Heart left ventricle (tissue), 16 donors: ENCODE measurements around the gene CGB1. TPM values are rescaled to one million over a fixed set of nuclear protein-coding genes. Genes with fewer than 3 reads are reported as not detected.

Experiments used
- ATAC-seq, 4 donors: fragments of 200-7000 bp; cut with Tn5 transposase; one replicate each; pipeline ENCODE4 v1.9.1; 2020 to 2022; ENCODE audit warnings: moderate library complexity in 4 of 4, mild to moderate bottlenecking in 3 of 4, moderate number of reproducible peaks in 1 of 4
- DNase-seq, 5 donors: peaks; one replicate each; pipeline ENCODE4 v3.0.0-alpha.2; 2020
- H3K27ac ChIP-seq, 12 donors: fragments of 200-600 bp; sonication (generic) in 4 of 12; one replicate each; pipeline versions ENCODE4 v1.5.0 to v1.8.0; 2016 to 2022; ENCODE audit warnings: mild to moderate bottlenecking in 2 of 12
- H3K27me3 ChIP-seq, 9 donors: fragments of 200-600 bp; sonication (generic) in 2 of 9; one replicate each; pipeline versions ENCODE4 v1.5.1 to v1.8.0; 2016 to 2022; ENCODE audit warnings: mild to moderate bottlenecking in 3 of 9
- H3K36me3 ChIP-seq, 9 donors: fragments of 200-600 bp; sonication (generic) in 2 of 9; one replicate each; pipeline versions ENCODE4 v1.5.0 to v1.8.0; 2018 to 2022; ENCODE audit warnings: mild to moderate bottlenecking in 2 of 9
- H3K4me1 ChIP-seq, 12 donors: fragments of 200-600 bp; sonication (generic) in 4 of 12; one replicate each; pipeline versions ENCODE4 v1.5.0 to v1.8.0; 2016 to 2022; ENCODE audit warnings: mild to moderate bottlenecking in 3 of 12
- H3K4me3 ChIP-seq, 12 donors: fragments of 200-600 bp; sonication (generic) in 4 of 12; one replicate each; pipeline versions ENCODE4 v1.5.0 to v1.8.0; 2017 to 2022; ENCODE audit warnings: mild to moderate bottlenecking in 9 of 12, moderate library complexity in 4 of 12
- H3K9me3 ChIP-seq, 12 donors: fragments of 200-600 bp; sonication (generic) in 4 of 12; one replicate each; pipeline versions ENCODE4 v1.5.0 to v1.8.0; 2016 to 2022; ENCODE audit warnings: mild to moderate bottlenecking in 1 of 12
- CTCF ChIP-seq, 12 donors: fragments of 200-600 bp; sonication (generic) in 4 of 12; IDR thresholded peaks; one replicate each; pipeline versions ENCODE4 v1.5.0 to v1.8.0; 2018 to 2022; ENCODE audit warnings: antibody characterized with exemption in 12 of 12, mild to moderate bottlenecking in 5 of 12
- POLR2A ChIP-seq, 2 donors: fragments of 450-650 bp; IDR thresholded peaks; one replicate each; pipeline ENCODE4 v1.6.1; 2017; ENCODE audit warnings: antibody characterized with exemption in 2 of 2, mild to moderate bottlenecking in 2 of 2, moderate library complexity in 2 of 2
- WGBS, 4 donors: extraction: QIAGEN DNeasy Blood & Tissue Kit in 2 of 4; methylation state at CpG; one replicate each; pipeline versions ENCODE4 v1.1.5 to v1.1.7; 2013 to 2018; 5-methylcytosine and 5-hydroxymethylcytosine counted together
- intact Hi-C, 10 donors: fragments of 100-400 bp; cut with DNase I; formaldehyde crosslinking; loops; one replicate each; pipeline versions ENCODE4 v1.11.1 to v1.14.2; 2022
- polyA plus RNA-seq, 2 donors: library from polyadenylated mRNA; stranded (reverse); fragments of 200-250 nt; gene quantifications; one replicate each; pipeline ENCODE4 v1.2.3, GENCODE V29; 2013
- total RNA-seq, 9 donors: library from RNA; depleted of rRNA in 2 of 9; stranded (reverse); fragments of >200 nt in 2 of 9; fragmentation: NEBNext Ultra II Directional in 3 of 9; extraction: Animal tissue kit (Norgen Biotek cat#: 25700) in 3 of 9; gene quantifications; one replicate each; pipeline versions ENCODE4 v1.1.0 to v1.2.4, GENCODE V29; 2016 to 2023
- donor health status: ischemic (EF 13 %, LVEDD 7.1; RV severe dilation, severe dysfunction).
- donor health status: healthy with polysubstance abuse.
- donor health status: DM: no; HTN: yes; CAD: no.
- donor health status: DM: no; HTN: no; CAD: no.
- donor health status: ischemic (EF 25% LVEDD 6.9; RV normal size, moderate dysfunction).
- donor health status: ischemic (EF 25% LVEDD 5.7; RV mildly dilated, moderate dysfunction).
- donor health status: healthy.
- donor health status: DM: yes; HTN: yes; CAD: no.
- donor health status: ischemic (EF 35%, LVEDD 5.7; RV mildly dilated, moderate dysfunction).
- donor health status: nonischemic (EF 11% LVEDD 7.7; RV severe dilation, severe dysfunction).
- donor health status: DM: yes; HTN: yes; CAD: no.
- donor health status: PGD.
- donor health status: ischemic (EF 29% LVEDD 5.4; RV normal size, mild dysfunction).
- donor health status: nonischemic (EF 23%, LVEDD 6.1; RV moderate dilation, normal function).

CGB1 gene
- total and polyA plus RNA-seq, 11 donors, result not detected

GRCh38 chr19:48999481-49000325, 37.0 kb downstream of the CGB1 start:
- ATAC-seq, result peak in 3 of 4 donors; percentile 53 to 60 (median 55)
- TF ChIP-seq POLR2A (IDR thresholded peaks at IDR 0.05) (no peak), CTCF (IDR thresholded peaks at IDR 0.05) (peak; percentile 36 to 68 (median 49))
- WGBS, 4 donors, result 58 to 84% (median 59%) methylated on average over 6 to 16 of the region's 16 CpGs

GRCh38 chr19:48997972-48998371, 38.7 kb downstream of the CGB1 start:
- H3K27ac ChIP-seq, result no peak overlapping the region

More at GRCh38 chr19:48999481-49000325, 37.0 kb downstream of the CGB1 start:
- peak in 1 of 5 donors; percentile 78 for DNase-seq
- Histone ChIP-seq H3K27me3 (no peaks in the 10 kb centered on the region), H3K27ac (no peak overlapping the region), H3K4me1 (peaks cover under 1 to 8% (median 3%) of the 10 kb centered on the region in 12 donors), H3K4me3 (no peak overlapping the region), H3K9me3 (no peaks in the 10 kb centered on the region), H3K36me3 (peaks cover 0 to 32% (median 21%) of the 10 kb centered on the region in 9 donors)
- intact Hi-C loops, result loop anchor here in 4 of 10 donors (10.0 kb wide), 3 partner anchors 195 to 215 kb away; no protein-coding TSS in a partner anchor

GRCh38 chr19:48994035-48994386, 42.7 kb downstream of the CGB1 start:
- TF ChIP-seq POLR2A (IDR thresholded peaks at IDR 0.05), result no peak
- TF ChIP-seq CTCF (IDR thresholded peaks at IDR 0.05), result no peak
- 0 to 2% (median 2%) methylated on average over 13 of the region's 13 CpGs for WGBS, 4 donors
- Histone ChIP-seq H3K36me3 (peaks cover 0 to 13% (median 3%) of the 10 kb centered on the region in 9 donors), H3K9me3 (no peaks in the 10 kb centered on the region), H3K4me1 (peaks cover 6 to 47% (median 35%) of the 10 kb centered on the region in 12 donors), H3K27ac (peak overlapping the region; percentile 76 to 99 (median 94)), H3K27me3 (no peaks in the 10 kb centered on the region), H3K4me3 (peak overlapping the region; percentile 54 to 99 (median 82))
- intact Hi-C loops, result loop anchor here in 4 of 10 donors (5.0 to 10.0 kb wide), 4 partner anchors 153 to 221 kb away; no protein-coding TSS in a partner anchor
- ATAC-seq, result no peak
- DNase-seq, result no peak

More at GRCh38 chr19:48997972-48998371, 38.7 kb downstream of the CGB1 start:
- no peak overlapping the region for H3K4me3 ChIP-seq
- H3K4me1 ChIP-seq, result peaks cover 6 to 17% (median 12%) of the 10 kb centered on the region in 12 donors
- TF ChIP-seq CTCF (IDR thresholded peaks at IDR 0.05) (peak in 11 of 12 donors; percentile 10 to 47 (median 33)), POLR2A (IDR thresholded peaks at IDR 0.05) (no peak)
- no peak for DNase-seq
- no peaks in the 10 kb centered on the region for H3K27me3 ChIP-seq
- ATAC-seq, result no peak
- H3K9me3 ChIP-seq, result no peaks in the 10 kb centered on the region
- intact Hi-C loops, result loop anchor here in 4 of 10 donors (10.0 kb wide), 3 partner anchors 197 to 217 kb away; no protein-coding TSS in a partner anchor
- 68 to 81% (median 72%) methylated on average over 5 of the region's 5 CpGs for WGBS, 4 donors
- H3K36me3 ChIP-seq, result peaks cover 0 to 15% (median 3%) of the 10 kb centered on the region in 9 donors
